GM23338 (cell line): ENCODE results near the gene HECTD2. TPM values are rescaled to one million over a fixed set of nuclear protein-coding genes. Genes with fewer than 3 reads are reported as not detected.

ENCODE experiments used
- ATAC-seq: fragments of 200-7000 bp; cut with Tn5 transposase; 3 replicates; pipeline ENCODE4 v1.9.1; 2020
- DNase-seq: peaks from one replicate; pipeline ENCODE4 v3.0.0-alpha.2; 2015; ENCODE audit warnings: low spot score
- H2AFZ ChIP-seq: fragments of 200-600 bp; sonication (generic); 2 replicates; pipeline ENCODE4 v1.8.0; 2016; ENCODE audit warnings: antibody characterized with exemption, mild to moderate bottlenecking, moderate library complexity
- H3F3A ChIP-seq: fragments of 200-600 bp; sonication (generic); replicated peaks from 2 replicates; pipeline ENCODE4 v1.8.0; 2017; ENCODE audit warnings: antibody characterized with exemption, mixed run types, low read depth
- H3K27ac ChIP-seq: fragments of 200-600 bp; sonication (generic); 2 replicates; pipeline ENCODE4 v1.6.1; 2016; ENCODE audit warnings: low read depth
- H3K27me3 ChIP-seq: fragments of 200-600 bp; sonication (generic); 2 replicates; pipeline ENCODE4 v1.8.0; 2016; ENCODE audit warnings: mild to moderate bottlenecking, mixed run types, moderate library complexity; ENCODE audit not compliant: insufficient read depth
- H3K36me3 ChIP-seq: fragments of 200-600 bp; sonication (generic); 2 replicates; pipeline ENCODE4 v1.8.0; 2016; ENCODE audit warnings: mild to moderate bottlenecking; ENCODE audit not compliant: insufficient read depth
- H3K4me1 ChIP-seq: fragments of 200-600 bp; sonication (generic); 2 replicates; pipeline ENCODE4 v1.8.0; 2016; ENCODE audit warnings: mild to moderate bottlenecking, moderate library complexity; ENCODE audit not compliant: insufficient read depth
- H3K4me2 ChIP-seq: fragments of 200-600 bp; sonication (generic); 2 replicates; pipeline ENCODE4 v1.7.1; 2017; ENCODE audit warnings: mixed run types
- H3K4me3 ChIP-seq: fragments of 200-600 bp; sonication (generic); 2 replicates; pipeline ENCODE4 v1.6.1; 2016; ENCODE audit warnings: mixed run types
- H3K79me2 ChIP-seq: fragments of 200-600 bp; sonication (generic); replicated peaks from 2 replicates; pipeline ENCODE4 v1.8.0; 2017; ENCODE audit warnings: mild to moderate bottlenecking; ENCODE audit not compliant: insufficient read depth
- H3K9me2 ChIP-seq: fragments of 200-600 bp; sonication (generic); 2 replicates; pipeline ENCODE4 v1.8.0; 2017; ENCODE audit not compliant: insufficient read depth
- H4K20me1 ChIP-seq: fragments of 200-600 bp; sonication (generic); replicated peaks from 2 replicates; pipeline ENCODE4 v1.8.0; 2017; ENCODE audit warnings: mild to moderate bottlenecking; ENCODE audit not compliant: insufficient read depth
- H3K27ac Mint-ChIP-seq: 2 replicates; pipeline ENCODE4 v1.8.0; 2020; ENCODE audit warnings: inconsistent platforms, mild to moderate bottlenecking, moderate library complexity, mixed read lengths
- H3K27me3 Mint-ChIP-seq: 3 replicates; pipeline ENCODE4 v1.8.0; 2022; ENCODE audit warnings: low read depth, mild to moderate bottlenecking, moderate library complexity, mixed read lengths, inconsistent platforms; ENCODE audit not compliant: insufficient read depth, poor library complexity
- H3K36me3 Mint-ChIP-seq: 3 replicates; pipeline ENCODE4 v1.8.0; 2021; ENCODE audit warnings: low read depth, mild to moderate bottlenecking, inconsistent platforms, moderate library complexity, mixed read lengths
- H3K4me1 Mint-ChIP-seq: 3 replicates; pipeline ENCODE4 v1.8.0; 2020; ENCODE audit warnings: mild to moderate bottlenecking, inconsistent platforms, mixed read lengths
- H3K4me3 Mint-ChIP-seq: 3 replicates; pipeline ENCODE4 v1.8.0; 2021; ENCODE audit warnings: moderate library complexity, mild to moderate bottlenecking, inconsistent platforms, mixed read lengths
- H3K9me3 Mint-ChIP-seq: 3 replicates; pipeline ENCODE4 v1.8.0; 2020; ENCODE audit warnings: moderate library complexity, mild to moderate bottlenecking, inconsistent platforms, mixed read lengths
- CTCF ChIP-seq, 2 experiments: fragments of 200-600 bp in 1 of 2; sonication (generic) in 1 of 2; conservative IDR thresholded peaks; 2 replicates each; pipeline versions ENCODE4 v1.5.1 to v1.6.1; 2016 to 2017; ENCODE audit warnings: antibody characterized with exemption in 2 of 2, low read depth in 2 of 2, mild to moderate bottlenecking in 2 of 2, moderate library complexity in 1 of 2
- EZH2 ChIP-seq: fragments of 200-600 bp; sonication (generic); IDR thresholded peaks from one replicate; pipeline ENCODE4 v1.8.0; 2017; ENCODE audit warnings: antibody characterized with exemption, mild to moderate bottlenecking, low read depth; ENCODE audit not compliant: unreplicated experiment
- JUNB ChIP-seq: IDR thresholded peaks from one replicate; pipeline ENCODE4 v1.6.1; 2016; ENCODE audit warnings: antibody characterized with exemption; ENCODE audit not compliant: unreplicated experiment
- POLR2AphosphoS5 ChIP-seq: IDR thresholded peaks from 2 replicates; pipeline ENCODE4 v1.6.1; 2016; ENCODE audit warnings: antibody characterized with exemption, low read depth
- ZNF114 ChIP-seq: fragments of 250-450 bp; sonication (Bioruptor Pico); IDR thresholded peaks from 2 replicates; pipeline ENCODE4 v1.5.0; 2020; ENCODE audit warnings: mild to moderate bottlenecking, moderate library complexity
- ZNF462 ChIP-seq: fragments of 250-450 bp; sonication (Bioruptor Pico); IDR thresholded peaks from 2 replicates; pipeline ENCODE4 v1.5.0; 2020; ENCODE audit warnings: mild to moderate bottlenecking, moderate library complexity
- polyA plus RNA-seq: library from polyadenylated mRNA; unstranded; fragments of >200 nt; fragmentation: Nextera tagmentation; extraction: Ambion mirVana; gene quantifications from 2 replicates; pipeline ENCODE4 v1.2.1, GENCODE V29; 2016
- total RNA-seq: library from RNA; depleted of rRNA; stranded (reverse); fragments of >200 nt; shearing (Covaris generic); gene quantifications from 2 replicates; pipeline ENCODE4 v1.2.3, GENCODE V29; 2014

HECTD2 gene
- total and polyA plus RNA-seq, 2 experiments from 2014 or later = 8.5 to 14.4 TPM

- no peak for TF ChIP-seq ZNF462 (CRISPR knock-in tag)
- TF ChIP-seq POLR2AphosphoS5 = no peak
- no peak for TF ChIP-seq EZH2
Observed at GRCh38 chr10:91433620-91434019, 23.5 kb downstream of the HECTD2 start (continued).

- no peaks in the 10 kb centered on the region for H3K4me1 Mint-ChIP-seq
- no peak for ATAC-seq
- TF ChIP-seq ZNF462 (CRISPR knock-in tag) (no peak), ZNF114 (CRISPR knock-in tag) (no peak), CTCF (conservative IDR thresholded peaks at IDR 0.05; ENCODE audit: low read depth in 2 of 2) (no peak), POLR2AphosphoS5 (no peak), JUNB (no peak)
Observed at GRCh38 chr10:91434041-91434440, 23.9 kb downstream of the HECTD2 start.

More at GRCh38 chr10:91434041-91434440, 23.9 kb downstream of the HECTD2 start:
- H3K4me2 ChIP-seq = no peak overlapping the region
- H3K79me2 ChIP-seq = no peaks in the 10 kb centered on the region
- no peaks in the 10 kb centered on the region for H3K9me2 ChIP-seq
- DNase-seq = no peak
- Mint-ChIP-seq H3K9me3 (peaks cover 4% of the 10 kb centered on the region; the same call in 1 of the 3 replicates), H3K36me3 (peaks cover 15% of the 10 kb centered on the region; the same call in 2 of the 3 replicates), H3K4me3 (no peak overlapping the region), H3K27ac (no peak overlapping the region), H3K27me3 (no peaks in the 10 kb centered on the region)
- H3K36me3 ChIP-seq = peaks cover 7% of the 10 kb centered on the region; the same call in 1 of the 2 replicates
- H2AFZ ChIP-seq = no peak overlapping the region
- no peaks in the 10 kb centered on the region; the same call in 1 of the 2 replicates for H4K20me1 ChIP-seq
- H3F3A ChIP-seq = no peaks in the 10 kb centered on the region
- no peaks in the 10 kb centered on the region for H3K4me1 ChIP-seq
- H3K4me3 ChIP-seq = no peak overlapping the region
- no peaks in the 10 kb centered on the region for H3K27me3 ChIP-seq
- no peak overlapping the region for H3K27ac ChIP-seq
